ENCODE results near the gene MEAK7.

MEAK7 gene

DNA sequence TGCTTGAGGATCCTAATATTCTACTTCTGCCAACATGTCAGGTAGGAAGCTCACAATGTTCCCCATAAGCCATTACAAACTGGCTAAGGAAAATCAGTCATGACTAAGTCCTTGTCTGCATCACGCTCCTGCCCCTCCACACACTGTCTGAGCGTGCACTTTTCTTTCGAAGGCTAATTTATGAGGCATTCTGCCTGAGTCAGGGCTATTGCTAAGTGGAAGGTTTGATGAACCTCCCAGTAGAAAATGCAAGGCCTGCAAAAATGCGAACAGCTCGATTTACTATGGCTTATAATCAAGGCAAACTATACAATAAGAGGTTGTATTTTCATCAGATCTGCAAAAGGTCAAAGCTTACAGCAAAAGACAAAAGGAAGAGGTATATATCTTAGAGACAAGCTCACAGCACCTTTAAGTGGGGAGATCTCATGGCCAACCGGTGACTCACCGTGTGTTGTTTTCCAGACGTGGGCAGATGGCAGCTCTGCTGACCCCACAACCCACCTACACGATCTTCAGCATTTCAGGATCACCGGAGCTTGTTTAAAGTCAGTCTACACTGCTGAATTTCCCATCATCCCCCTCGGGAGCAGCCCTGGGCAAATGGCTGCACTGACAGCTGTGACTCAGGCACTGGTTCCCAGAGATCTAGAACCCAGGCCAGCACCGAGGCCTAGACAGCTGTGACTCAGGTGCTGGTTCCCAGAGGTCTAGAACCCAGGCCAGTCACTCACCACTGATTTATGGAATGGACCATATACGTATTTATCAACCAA lies 26.1 kb downstream of the MEAK7 start:
- H3K9me3 Mint-ChIP-seq = peaks cover 4 to 13% of the 10 kb centered on the region in 2 donors
- no peak overlapping the region for H3K27ac Mint-ChIP-seq
- H3K27me3 Mint-ChIP-seq = no peaks in the 10 kb centered on the region
- H3K4me1 Mint-ChIP-seq = peaks cover 15% of the 10 kb centered on the region
- H3K4me3 Mint-ChIP-seq = no peak overlapping the region
- no peak for DNase-seq
- ATAC-seq = no peak

DNA sequence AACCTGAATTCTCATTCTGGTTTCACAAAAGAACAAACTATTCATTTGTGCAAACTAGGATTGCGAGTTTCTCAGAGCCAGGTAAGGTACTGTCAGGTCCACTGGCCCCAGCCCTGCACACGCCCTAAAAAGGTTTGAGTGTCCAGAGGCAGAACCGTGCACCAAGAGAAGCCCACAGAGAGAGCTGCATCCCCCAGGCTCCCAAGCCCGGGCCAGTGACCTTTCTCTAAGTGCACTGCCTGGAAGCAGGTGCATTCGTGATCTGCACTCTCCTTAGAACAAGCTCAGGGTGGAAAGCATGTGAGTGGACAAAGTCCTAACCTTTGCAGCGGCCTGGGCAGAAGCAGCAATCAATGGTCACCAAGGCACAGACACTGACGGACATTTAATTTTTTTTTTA lies 26.8 kb downstream of the MEAK7 start:
- DNase-seq = no peak
- ATAC-seq = no peak
- H3K4me1 Mint-ChIP-seq = peaks cover 15% of the 10 kb centered on the region
- H3K9me3 Mint-ChIP-seq = peaks cover 4 to 13% of the 10 kb centered on the region in 2 donors
- H3K27me3 Mint-ChIP-seq = no peaks in the 10 kb centered on the region
- H3K4me3 Mint-ChIP-seq = no peak overlapping the region
- H3K27ac Mint-ChIP-seq = no peak overlapping the region

DNA sequence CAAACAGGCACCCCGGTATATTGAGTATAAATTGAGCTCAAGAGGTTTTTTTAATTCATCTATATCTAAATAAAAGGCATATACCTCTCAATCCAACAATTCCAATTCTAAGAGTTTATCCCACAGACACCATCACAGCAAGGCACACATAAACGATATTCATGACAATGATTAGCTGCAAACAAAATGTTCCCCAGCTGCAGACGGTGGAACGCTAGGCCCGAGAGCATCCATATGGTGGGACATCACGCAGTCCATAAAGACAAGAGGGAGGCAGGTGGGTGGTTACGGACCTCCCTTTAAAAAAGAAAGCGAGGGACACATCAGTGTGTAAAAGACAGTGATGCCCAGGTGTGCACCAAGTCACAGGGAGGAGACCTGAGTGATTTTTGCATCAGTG lies 28.1 kb downstream of the MEAK7 start:
- DNase-seq (no peak), ATAC-seq (no peak)
- Mint-ChIP-seq H3K4me3 (no peak overlapping the region), H3K4me1 (peaks cover 15% of the 10 kb centered on the region), H3K27ac (no peak overlapping the region), H3K9me3 (peaks cover 11 to 22% of the 10 kb centered on the region in 2 donors), H3K27me3 (no peaks in the 10 kb centered on the region)

DNA sequence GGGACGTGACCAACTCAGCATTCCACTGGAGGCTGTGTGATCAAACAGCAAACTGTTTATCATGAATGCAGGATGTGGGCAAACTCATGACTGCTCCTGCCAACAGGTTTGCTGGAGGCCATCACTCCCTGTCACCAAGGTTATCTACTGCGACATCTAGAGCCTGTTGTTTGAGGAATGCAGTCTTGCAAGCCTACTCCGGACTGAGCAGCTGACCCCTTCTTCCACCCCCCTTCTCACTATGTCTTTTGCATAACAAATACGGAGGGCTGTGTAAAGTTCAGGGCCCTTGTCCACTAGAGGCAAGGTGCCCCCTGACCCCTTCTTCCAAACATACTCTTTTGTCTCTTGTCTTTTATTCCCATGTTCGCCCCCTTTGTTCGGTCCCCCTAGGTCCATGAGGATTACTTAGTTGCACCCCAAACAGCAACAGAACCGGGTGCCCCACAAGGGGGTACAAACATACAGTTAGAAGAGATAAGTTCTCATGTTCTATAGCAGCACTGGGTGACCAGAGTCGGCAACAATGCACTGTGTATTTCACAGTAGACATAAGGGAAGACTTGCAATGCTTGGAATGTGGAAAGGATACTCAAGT lies 28.7 kb downstream of the MEAK7 start:
- Mint-ChIP-seq H3K4me3 (no peak overlapping the region), H3K27ac (no peak overlapping the region), H3K9me3 (peaks cover 11 to 27% of the 10 kb centered on the region in 2 donors), H3K27me3 (no peaks in the 10 kb centered on the region), H3K4me1 (peaks cover 15% of the 10 kb centered on the region)
- DNase-seq = no peak
- no peak for ATAC-seq

DNA sequence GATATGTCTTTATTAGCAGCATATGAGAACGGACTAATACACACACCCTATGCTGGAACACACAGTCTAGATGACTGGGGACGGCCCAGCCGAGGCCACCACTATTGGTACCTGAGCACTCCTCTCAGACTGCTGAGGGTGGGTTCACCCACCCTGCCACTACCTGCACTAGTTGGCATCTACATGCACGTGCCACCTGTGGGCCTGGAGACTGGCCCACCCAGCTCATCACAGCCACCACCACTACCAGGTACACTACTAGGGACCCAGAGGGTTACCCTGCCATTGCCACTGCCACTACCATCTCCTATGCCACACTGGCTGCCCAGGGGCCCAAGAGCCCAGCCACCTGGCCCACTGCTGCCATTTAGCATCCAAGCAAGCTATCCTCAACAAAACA lies 32.5 kb downstream of the MEAK7 start:
- peaks cover 21 to 36% of the 10 kb centered on the region in 2 donors for H3K9me3 Mint-ChIP-seq
- DNase-seq (no peak), ATAC-seq (no peak)
- H3K27me3 Mint-ChIP-seq = no peaks in the 10 kb centered on the region
- peaks cover 6% of the 10 kb centered on the region for H3K4me1 Mint-ChIP-seq
- peak overlapping the region in 1 of 2 donors; percentile 35 for H3K27ac Mint-ChIP-seq
- no peak overlapping the region for H3K4me3 Mint-ChIP-seq

DNA sequence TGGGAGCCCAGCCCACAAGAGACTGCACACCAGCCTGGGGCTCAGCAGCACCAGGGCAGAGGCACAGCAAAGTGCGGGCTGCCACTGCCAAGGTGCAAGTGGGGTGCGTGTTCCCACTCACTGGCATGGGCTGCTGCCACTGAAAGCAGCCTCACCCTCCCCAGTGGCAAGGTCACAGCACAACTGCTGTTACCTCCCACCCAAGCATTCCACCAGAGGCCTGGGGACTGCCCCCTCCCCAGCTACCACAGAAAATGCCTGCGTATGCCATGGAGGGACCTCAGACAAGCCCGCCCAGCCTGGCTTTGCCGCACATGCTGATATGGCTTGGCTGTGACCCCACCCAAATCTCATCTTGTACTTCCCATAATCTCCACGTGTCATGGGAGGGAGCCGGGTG lies 33.1 kb downstream of the MEAK7 start:
- peaks cover 6% of the 10 kb centered on the region for H3K4me1 Mint-ChIP-seq
- H3K9me3 Mint-ChIP-seq = peaks cover 26 to 42% of the 10 kb centered on the region in 2 donors
- DNase-seq = no peak
- no peaks in the 10 kb centered on the region for H3K27me3 Mint-ChIP-seq
- no peak overlapping the region for H3K4me3 Mint-ChIP-seq
- no peak for ATAC-seq
- H3K27ac Mint-ChIP-seq = peak overlapping the region in 1 of 2 donors; percentile 19

DNA sequence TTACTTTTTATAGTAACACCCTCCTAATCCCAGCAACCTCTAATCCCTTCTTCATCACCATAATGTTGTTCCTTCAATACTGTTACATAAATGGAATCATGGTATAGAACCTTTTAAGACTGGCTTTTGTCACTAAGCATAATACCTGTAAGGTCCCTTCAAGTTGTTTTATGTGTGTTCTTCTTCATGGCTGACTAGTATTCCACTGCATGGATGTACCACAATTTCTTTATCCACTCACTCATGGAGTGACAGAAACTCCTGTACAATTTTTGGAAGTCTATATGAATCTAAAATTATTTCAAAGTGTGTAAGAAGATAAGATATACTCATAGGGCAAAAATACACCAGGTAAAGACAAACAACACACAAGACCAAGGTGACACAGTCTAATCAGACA lies 36.8 kb downstream of the MEAK7 start:
- ATAC-seq (no peak), DNase-seq (no peak)
- no peak overlapping the region for H3K4me3 Mint-ChIP-seq
- no peak overlapping the region for H3K27ac Mint-ChIP-seq
- no peaks in the 10 kb centered on the region for H3K27me3 Mint-ChIP-seq
- peaks cover 30 to 31% of the 10 kb centered on the region in 2 donors for H3K9me3 Mint-ChIP-seq
- no peaks in the 10 kb centered on the region for H3K4me1 Mint-ChIP-seq

DNA sequence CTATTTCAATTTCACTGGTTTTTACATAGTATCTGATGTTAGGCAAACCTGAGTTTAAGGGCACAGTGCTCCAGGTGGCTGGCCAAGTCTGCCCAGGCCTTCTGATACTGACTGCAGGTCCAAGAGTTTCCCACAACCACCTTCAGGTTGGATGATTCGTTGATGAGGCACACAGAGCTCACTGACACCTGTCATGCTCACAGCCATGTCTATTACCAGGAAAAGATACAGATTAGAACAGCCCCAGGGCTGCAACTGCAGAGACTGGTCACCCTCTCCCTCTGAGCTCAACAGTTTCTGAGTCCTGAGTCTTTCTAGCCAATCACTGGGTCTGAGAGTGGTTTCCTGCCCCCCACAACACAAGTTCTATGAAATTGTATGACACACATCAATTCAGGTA lies 37.2 kb downstream of the MEAK7 start:
- H3K9me3 Mint-ChIP-seq = peaks cover 30% of the 10 kb centered on the region in 2 donors
- no peaks in the 10 kb centered on the region for H3K4me1 Mint-ChIP-seq
- DNase-seq (no peak), ATAC-seq (no peak)
- no peak overlapping the region for H3K4me3 Mint-ChIP-seq
- H3K27me3 Mint-ChIP-seq = no peaks in the 10 kb centered on the region
- H3K27ac Mint-ChIP-seq = no peak overlapping the region

DNA sequence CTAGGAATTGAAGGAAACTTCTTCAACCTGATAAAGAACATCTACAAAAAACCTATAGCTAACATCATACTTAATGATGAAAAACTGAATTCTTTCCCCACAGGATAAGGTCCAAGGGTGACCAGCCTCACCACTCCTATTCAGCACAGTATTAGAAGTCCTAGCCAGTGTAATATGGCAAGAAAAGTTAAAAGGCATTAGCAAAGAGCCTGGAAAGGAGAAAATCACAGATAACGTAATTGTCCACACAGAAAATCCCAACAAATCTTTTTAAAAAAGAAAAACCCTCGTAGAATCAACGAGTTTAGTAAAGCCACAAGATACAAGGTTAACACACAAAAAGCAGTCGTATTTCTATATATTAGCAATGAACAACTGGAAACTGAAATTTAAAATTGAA lies 37.8 kb downstream of the MEAK7 start:
- no peak overlapping the region for H3K27ac Mint-ChIP-seq
- H3K9me3 Mint-ChIP-seq = peaks cover 25% of the 10 kb centered on the region in 2 donors
- DNase-seq = no peak
- H3K27me3 Mint-ChIP-seq = no peaks in the 10 kb centered on the region
- no peak for ATAC-seq
- no peak overlapping the region for H3K4me3 Mint-ChIP-seq
- peaks cover 4% of the 10 kb centered on the region for H3K4me1 Mint-ChIP-seq

DNA sequence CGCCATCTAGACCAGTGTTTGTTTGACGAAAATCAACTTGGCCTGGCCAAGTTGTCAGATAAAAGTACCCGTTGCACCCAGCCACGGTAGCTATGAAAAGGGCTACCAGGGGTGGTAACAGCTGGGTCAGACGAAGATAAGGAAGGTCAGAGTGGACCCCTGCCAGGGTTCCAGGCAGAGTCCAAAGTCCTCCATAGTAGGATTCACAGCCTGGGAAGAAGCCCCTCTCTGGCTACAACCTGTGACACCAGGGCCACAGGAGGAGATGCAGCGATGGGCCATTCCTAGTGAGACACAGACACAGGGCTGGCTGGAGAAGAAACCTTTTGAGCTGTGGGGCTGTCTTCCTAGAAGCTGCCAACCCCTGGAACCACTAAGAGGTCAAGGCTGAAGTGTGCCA lies 39.3 kb downstream of the MEAK7 start:
- peaks cover 16 to 24% of the 10 kb centered on the region in 2 donors for H3K9me3 Mint-ChIP-seq
- ATAC-seq (no peak), DNase-seq (no peak)
- H3K27ac Mint-ChIP-seq = no peak overlapping the region
- H3K27me3 Mint-ChIP-seq = no peaks in the 10 kb centered on the region
- no peak overlapping the region for H3K4me3 Mint-ChIP-seq
- H3K4me1 Mint-ChIP-seq = peaks cover 6% of the 10 kb centered on the region

DNA sequence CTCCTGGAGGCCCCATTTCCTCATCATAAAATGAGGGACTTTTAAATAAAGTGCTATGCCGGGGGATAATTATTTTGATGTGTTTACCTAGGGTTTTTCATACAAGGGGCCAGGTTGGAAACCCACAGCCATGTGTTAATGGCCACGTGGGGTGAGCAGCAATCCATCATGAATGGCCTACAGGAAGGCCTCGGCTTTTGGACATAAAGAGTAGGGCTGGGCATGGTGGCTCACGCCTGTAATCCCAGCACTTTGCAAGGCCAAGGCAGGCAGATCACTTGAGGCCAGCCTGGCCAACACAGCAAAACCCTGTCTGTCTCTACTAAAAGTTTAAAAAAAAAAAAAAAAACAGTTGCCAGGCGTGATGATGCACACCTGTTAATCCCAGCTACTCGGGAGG lies 40.3 kb downstream of the MEAK7 start:
- peak overlapping the region in 1 of 2 donors; percentile 7 for H3K27ac Mint-ChIP-seq
- no peaks in the 10 kb centered on the region for H3K27me3 Mint-ChIP-seq
- H3K4me1 Mint-ChIP-seq = peaks cover 6% of the 10 kb centered on the region
- no peak overlapping the region for H3K4me3 Mint-ChIP-seq
- DNase-seq (no peak), ATAC-seq (no peak)
- peaks cover 16 to 24% of the 10 kb centered on the region in 2 donors for H3K9me3 Mint-ChIP-seq

DNA sequence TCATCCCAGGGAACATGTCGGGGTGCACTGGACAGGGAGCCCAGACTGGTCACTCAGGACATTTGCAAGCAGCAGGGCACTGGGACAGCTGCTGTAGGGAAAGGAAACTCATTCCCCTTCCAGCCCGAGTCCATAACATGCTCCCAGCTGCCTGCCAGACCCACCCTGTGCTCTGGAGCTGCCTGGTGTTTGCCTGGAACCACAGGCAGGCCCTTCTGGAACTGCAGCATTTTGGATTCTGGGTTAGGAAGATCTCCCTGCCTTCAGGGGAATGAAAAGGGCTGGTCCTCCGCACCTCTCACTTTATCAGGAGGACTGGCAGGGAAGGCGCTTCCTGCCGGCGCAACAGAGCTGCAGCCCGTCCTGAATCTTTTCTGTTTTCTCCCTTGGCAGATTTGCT lies 41.2 kb downstream of the MEAK7 start:
- Mint-ChIP-seq H3K9me3 (peaks cover 16 to 24% of the 10 kb centered on the region in 2 donors), H3K27me3 (no peaks in the 10 kb centered on the region), H3K27ac (no peak overlapping the region)

DNA sequence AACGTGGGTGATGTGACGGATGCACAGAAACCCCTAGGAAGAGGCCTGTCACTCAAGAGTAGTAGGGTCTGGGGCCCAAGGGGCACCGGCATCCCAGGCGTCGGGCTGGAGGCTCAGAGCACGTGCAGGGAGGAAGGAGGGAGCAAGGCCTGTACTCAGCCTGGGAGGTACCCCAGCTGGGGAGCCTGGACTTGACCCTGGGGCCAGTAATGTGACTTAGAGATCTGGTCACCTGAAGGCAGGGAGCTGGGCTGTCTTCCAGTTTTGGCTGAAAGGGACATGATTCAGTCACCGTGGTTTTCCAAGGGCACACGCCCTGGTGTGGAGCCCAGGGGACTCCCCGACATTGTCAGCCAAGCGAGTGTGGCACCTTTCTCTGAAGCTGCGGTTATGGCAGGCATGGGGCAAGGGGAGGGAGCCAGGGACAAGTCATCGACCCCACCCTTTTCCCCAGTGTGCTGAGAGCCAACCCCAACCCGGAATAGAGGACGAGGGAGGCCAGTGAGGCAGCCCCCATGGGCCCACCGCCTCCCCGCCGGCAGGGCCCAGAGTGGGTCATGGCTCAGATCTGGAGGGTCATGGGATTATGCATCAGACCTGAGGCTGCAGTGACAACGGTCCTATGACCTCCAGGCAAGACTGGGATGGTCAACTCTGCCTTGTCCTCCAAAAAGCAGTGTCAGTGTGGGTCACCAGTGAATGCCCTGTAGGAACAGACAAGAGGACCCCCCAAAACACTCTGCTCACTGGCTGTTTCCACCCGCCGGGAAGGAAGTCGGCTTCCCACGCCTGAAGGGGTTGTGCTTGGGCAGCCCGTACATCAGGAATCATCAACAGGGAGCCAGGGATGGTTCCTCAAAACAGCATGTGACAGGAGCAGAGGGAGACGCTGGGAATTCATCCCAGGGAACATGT lies 41.9 kb downstream of the MEAK7 start:
- Mint-ChIP-seq H3K9me3 (peaks cover 14 to 20% of the 10 kb centered on the region in 2 donors), H3K27ac (peak overlapping the region in 1 of 2 donors; percentile 31), H3K27me3 (no peaks in the 10 kb centered on the region), H3K4me3 (no peak overlapping the region), H3K4me1 (peaks cover 6% of the 10 kb centered on the region)
- ATAC-seq (no peak), DNase-seq (no peak)

More for the DNA sequence above, 41.2 kb downstream of the MEAK7 start:
- peaks cover 6% of the 10 kb centered on the region for H3K4me1 Mint-ChIP-seq
- ATAC-seq (no peak), DNase-seq (no peak)
- H3K4me3 Mint-ChIP-seq = no peak overlapping the region

DNA sequence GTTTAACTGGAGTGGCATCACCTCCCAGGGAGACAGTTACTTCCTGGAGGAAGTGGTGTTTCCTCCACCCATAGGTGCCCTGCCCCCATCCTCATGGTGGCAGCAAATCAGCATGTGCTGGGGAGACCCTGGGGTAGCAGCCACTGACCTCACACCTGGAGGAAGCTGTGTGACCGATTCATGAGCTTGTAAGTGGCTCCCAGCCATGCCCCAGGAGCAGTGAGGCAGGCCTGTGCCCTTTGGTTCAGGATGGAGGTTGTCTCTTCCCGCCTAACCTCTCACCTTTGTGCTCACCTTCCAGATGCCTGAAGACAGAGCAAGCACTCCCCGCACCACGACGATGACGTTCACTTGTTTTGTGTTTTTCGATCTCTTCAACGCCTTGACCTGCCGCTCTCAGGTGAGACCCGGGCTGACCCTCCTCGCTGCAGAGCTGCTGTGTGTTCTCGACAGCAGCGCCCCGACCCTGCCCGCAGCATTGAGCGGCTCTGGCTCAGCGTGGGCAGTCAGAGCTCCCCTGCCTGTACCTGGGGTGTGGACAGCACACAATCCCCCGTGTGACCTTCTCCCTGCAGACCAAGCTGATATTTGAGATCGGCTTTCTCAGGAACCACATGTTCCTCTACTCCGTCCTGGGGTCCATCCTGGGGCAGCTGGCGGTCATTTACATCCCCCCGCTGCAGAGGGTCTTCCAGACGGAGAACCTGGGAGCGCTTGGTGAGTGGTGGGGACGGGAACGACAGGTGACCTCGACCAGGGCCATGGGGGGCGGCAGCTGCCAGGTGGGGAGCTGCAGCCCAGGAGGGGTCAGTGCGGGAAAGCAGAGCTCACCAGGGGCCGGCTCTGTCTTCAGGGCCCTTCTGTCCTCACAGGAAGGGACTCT lies 42.8 kb downstream of the MEAK7 start:
- no peak for ATAC-seq

DNA sequence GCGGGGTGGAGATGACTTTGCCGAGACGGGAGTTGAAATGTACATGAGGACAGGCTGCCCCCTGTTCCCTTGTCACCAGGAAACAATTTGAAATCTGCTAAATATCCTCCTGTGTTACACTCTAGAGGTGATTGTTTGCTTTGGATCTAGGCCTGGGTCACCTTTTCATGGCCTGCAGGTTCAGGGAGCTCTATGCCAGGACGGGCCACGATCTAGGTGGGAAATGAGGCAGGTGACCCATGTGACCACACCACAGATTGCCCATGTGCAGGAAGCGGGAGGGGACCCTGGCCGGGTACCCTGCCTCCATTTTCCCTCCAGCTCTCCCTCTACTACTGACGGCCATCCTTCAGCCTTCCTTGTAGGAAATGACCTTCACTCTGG lies 43.4 kb downstream of the MEAK7 start:
- peaks cover 6% of the 10 kb centered on the region for H3K4me1 Mint-ChIP-seq
- DNase-seq (no peak), ATAC-seq (no peak)
- no peak overlapping the region for H3K4me3 Mint-ChIP-seq
- no peaks in the 10 kb centered on the region for H3K27me3 Mint-ChIP-seq
- no peak overlapping the region for H3K27ac Mint-ChIP-seq
- peaks cover 0 to 6% of the 10 kb centered on the region in 2 donors for H3K9me3 Mint-ChIP-seq

More for the DNA sequence above, 42.8 kb downstream of the MEAK7 start:
- H3K27ac Mint-ChIP-seq = peak overlapping the region in 1 of 2 donors; percentile 75
- DNase-seq = no peak
- H3K4me1 Mint-ChIP-seq = peaks cover 6% of the 10 kb centered on the region
- no peak overlapping the region for H3K4me3 Mint-ChIP-seq
- no peaks in the 10 kb centered on the region for H3K27me3 Mint-ChIP-seq
- peaks cover 5 to 12% of the 10 kb centered on the region in 2 donors for H3K9me3 Mint-ChIP-seq

Measured in stimulated activated naive CD8-positive, alpha-beta T cell treated with anti-CD3 and anti-CD28 coated beads, Interleukin-15, amount 100 ng/mL, for 72 hours (primary cell).